Measurements from ENCODE around the gene MNX1.

MNX1 gene

GRCh38 chr7:157010588-157011332 is at the start of gene MNX1:
Gene MNX1 (minus strand): TSS chr7:157010663. CDS start chr7:157010350, 313 bp downstream.
- DNase-seq (ENCODE audit: low read depth in 3 of 3), result peak in 2 of 3 experiments; percentile 16 to 55

GRCh38 chr7:157059534-157059933 is 49.1 kb upstream of the MNX1 start:
- no peak for DNase-seq (ENCODE audit: low read depth in 3 of 3)

- no peak for DNase-seq (ENCODE audit: low read depth in 3 of 3)
These were observed 48.2 kb upstream of the MNX1 start for GRCh38 chr7:157058701-157059100.

- DNase-seq (ENCODE audit: low read depth in 3 of 3), result no peak
These were observed 47.6 kb upstream of the MNX1 start for GRCh38 chr7:157058068-157058467.

GRCh38 chr7:157056957-157057902 is 46.8 kb upstream of the MNX1 start:
- DNase-seq (ENCODE audit: low read depth in 3 of 3), result no peak

- no peak for DNase-seq (ENCODE audit: low read depth in 3 of 3)
These were observed 45.8 kb upstream of the MNX1 start for GRCh38 chr7:157056246-157056645.

- no peak for DNase-seq (ENCODE audit: low read depth in 3 of 3)
These were observed 44.5 kb upstream of the MNX1 start for GRCh38 chr7:157054927-157055326.

- DNase-seq (ENCODE audit: low read depth in 3 of 3), result no peak
These were observed 42.7 kb upstream of the MNX1 start for GRCh38 chr7:157053118-157053517.

GRCh38 chr7:157047148-157047547 is 36.7 kb upstream of the MNX1 start:
- no peak for DNase-seq (ENCODE audit: low read depth in 3 of 3)

- no peak for DNase-seq (ENCODE audit: low read depth in 3 of 3)
These were observed 36.2 kb upstream of the MNX1 start for GRCh38 chr7:157046681-157047080.

GRCh38 chr7:157044943-157045660 is 34.6 kb upstream of the MNX1 start:
- no peak for DNase-seq (ENCODE audit: low read depth in 3 of 3)

GRCh38 chr7:157044147-157044687 is 33.8 kb upstream of the MNX1 start:
- DNase-seq (ENCODE audit: low read depth in 3 of 3), result no peak

- DNase-seq (ENCODE audit: low read depth in 3 of 3), result no peak
These were observed 33.3 kb upstream of the MNX1 start for GRCh38 chr7:157043745-157044144.

GRCh38 chr7:157041514-157042277 is 31.2 kb upstream of the MNX1 start:
- DNase-seq (ENCODE audit: low read depth in 3 of 3), result no peak

GRCh38 chr7:157041004-157041403 is 30.5 kb upstream of the MNX1 start:
- no peak for DNase-seq (ENCODE audit: low read depth in 3 of 3)

GRCh38 chr7:157037635-157038034 is 27.2 kb upstream of the MNX1 start:
- no peak for DNase-seq (ENCODE audit: low read depth in 3 of 3)

GRCh38 chr7:157037028-157037427 is 26.6 kb upstream of the MNX1 start:
- DNase-seq (ENCODE audit: low read depth in 3 of 3), result no peak

GRCh38 chr7:157035979-157036378 is 25.5 kb upstream of the MNX1 start:
- no peak for DNase-seq (ENCODE audit: low read depth in 3 of 3)

- no peak for DNase-seq (ENCODE audit: low read depth in 3 of 3)
These were observed 24.8 kb upstream of the MNX1 start for GRCh38 chr7:157035302-157035701.

GRCh38 chr7:157033483-157034473 is 23.3 kb upstream of the MNX1 start:
- no peak for DNase-seq (ENCODE audit: low read depth in 3 of 3)
